Measurements from ENCODE around the gene SSU72.
"Not testable (repeated sequence)": the region's sequence is repeated elsewhere in the genome, so short reads cannot be mapped to it uniquely, and the experiment has no call there.

Gene SSU72

GRCh38 chr1:1609822-1610485 lies 35.3 kb upstream of the SSU72 start:
- no peak for DNase-seq

GRCh38 chr1:1606232-1606631 lies 31.6 kb upstream of the SSU72 start:
- no peak for DNase-seq

GRCh38 chr1:1605724-1606123 lies 31.1 kb upstream of the SSU72 start:
- DNase-seq, result no peak

- DNase-seq, result no peak
These were observed 30.4 kb upstream of the SSU72 start for GRCh38 chr1:1605034-1605591.

- DNase-seq, result no peak
These were observed 29.8 kb upstream of the SSU72 start for GRCh38 chr1:1604374-1605033.

GRCh38 chr1:1603671-1604373 lies 29.2 kb upstream of the SSU72 start:
- DNase-seq, result no peak

- no peak for DNase-seq
These were observed 28.4 kb upstream of the SSU72 start for GRCh38 chr1:1602968-1603506.

GRCh38 chr1:1602304-1602967 lies 27.8 kb upstream of the SSU72 start:
- DNase-seq, result no peak

GRCh38 chr1:1601564-1602303 lies 27.1 kb upstream of the SSU72 start:
- DNase-seq, result no peak

GRCh38 chr1:1600861-1601563 lies 26.3 kb upstream of the SSU72 start:
- no peak for DNase-seq

- DNase-seq, result no peak
These were observed 25.5 kb upstream of the SSU72 start, which contains the start of gene FNDC10 for GRCh38 chr1:1599935-1600860. TSS of gene FNDC10 (minus strand) at chr1:1600135. CDS start at chr1:1600015, 120 bp downstream.

GRCh38 chr1:1599030-1599934 lies 24.6 kb upstream of the SSU72 start:
- no peak for DNase-seq

- DNase-seq, result no peak
These were observed 24.0 kb upstream of the SSU72 start for GRCh38 chr1:1598720-1599029.

GRCh38 chr1:1598051-1598719 lies 23.5 kb upstream of the SSU72 start:
- no peak for DNase-seq

GRCh38 chr1:1597275-1597930 lies 22.7 kb upstream of the SSU72 start:
- DNase-seq, result no peak

- no peak for DNase-seq
These were observed 22.0 kb upstream of the SSU72 start for GRCh38 chr1:1596493-1597274.

GRCh38 chr1:1595341-1595740 lies 20.7 kb upstream of the SSU72 start:
- not testable (repeated sequence) for DNase-seq
